ENCODE measurements around the gene B3GNT2.

- TF ChIP-seq ZC3H10 (CRISPR knock-in tag; IDR thresholded peaks at IDR 0.05) (no peak), ZNF8 (CRISPR knock-in tag; IDR thresholded peaks at IDR 0.05) (no peak), TOX (CRISPR knock-in tag; IDR thresholded peaks at IDR 0.05; ENCODE audit: borderline replicate concordance) (no peak), OSR1 (CRISPR knock-in tag; IDR thresholded peaks at IDR 0.05) (no peak), ARNTL (CRISPR knock-in tag; IDR thresholded peaks at IDR 0.05; ENCODE audit: borderline replicate concordance, low read depth) (no peak)
Observed at GRCh38 chr2:62197925-62198633, 2.2 kb downstream of the B3GNT2 start.

All from SK-N-SH treated with all-trans-retinoic acid at 6 μM for 48 hours (cell line).